HepG2 (cell line): ENCODE measurements around the gene TMEM39A. TPM values are rescaled to one million over a fixed set of nuclear protein-coding genes. Genes with fewer than 3 reads are reported as not detected.

Experiments
- CREB3 ChIP-seq: sonication (generic); formaldehyde crosslinking; IDR thresholded peaks from 2 replicates; pipeline ENCODE4 v1.5.0; 2020; ENCODE audit warnings: missing genetic modification reagents
- FOXK2 ChIP-seq: fragments of 450-650 bp; IDR thresholded peaks from 2 replicates; pipeline ENCODE4 v1.6.1; 2016
- FOXP1 ChIP-seq, 2 experiments: fragments of 450-650 bp in 1 of 2; IDR thresholded peaks; 2 replicates each; pipeline ENCODE4 v1.6.1; 2017 to 2018; ENCODE audit warnings: antibody characterized with exemption in 1 of 2
- ISL2 ChIP-seq: sonication (generic); formaldehyde crosslinking; IDR thresholded peaks from 2 replicates; pipeline ENCODE4 v1.5.0; 2020; ENCODE audit warnings: missing genetic modification reagents
- MBD4 ChIP-seq: IDR thresholded peaks from 2 replicates; pipeline ENCODE4 v1.6.1; 2012; ENCODE audit warnings: low read length, inconsistent platforms, borderline replicate concordance
- POLR2A ChIP-seq, 2 experiments: IDR thresholded peaks; 2 replicates each; pipeline ENCODE4 v1.6.1; 2011; ENCODE audit warnings: low read depth in 2 of 2, low read length in 2 of 2, mild to moderate bottlenecking in 1 of 2, moderate library complexity in 1 of 2; ENCODE audit not compliant: insufficient read depth in 1 of 2
- SRY ChIP-seq: sonication (generic); formaldehyde crosslinking; IDR thresholded peaks from 2 replicates; pipeline ENCODE4 v1.8.0; 2022; ENCODE audit warnings: mild to moderate bottlenecking, missing genetic modification reagents
- THAP9 ChIP-seq: sonication (generic); formaldehyde crosslinking; IDR thresholded peaks from 2 replicates; pipeline ENCODE4; 2020; ENCODE audit warnings: missing genetic modification reagents, mild to moderate bottlenecking, borderline replicate concordance
- THRA ChIP-seq: sonication (generic); formaldehyde crosslinking; IDR thresholded peaks from 2 replicates; pipeline ENCODE4 v1.4.0; 2020; ENCODE audit warnings: missing genetic modification reagents, borderline replicate concordance
- ZBTB34 ChIP-seq: sonication (generic); formaldehyde crosslinking; IDR thresholded peaks from 2 replicates; pipeline ENCODE4 v1.8.0; 2022; ENCODE audit warnings: mild to moderate bottlenecking, missing genetic modification reagents
- ZFP91 ChIP-seq: sonication (generic); formaldehyde crosslinking; IDR thresholded peaks from 2 replicates; pipeline ENCODE4 v1.9.0; 2022; ENCODE audit warnings: missing genetic modification reagents, mild to moderate bottlenecking, borderline replicate concordance
- ZNF18 ChIP-seq: sonication (generic); formaldehyde crosslinking; IDR thresholded peaks from 2 replicates; pipeline ENCODE4 v1.8.0; 2022; ENCODE audit warnings: mild to moderate bottlenecking, missing genetic modification reagents; ENCODE audit not compliant: insufficient replicate concordance
- ZNF546 ChIP-seq: sonication (generic); formaldehyde crosslinking; conservative IDR thresholded peaks from 2 replicates; pipeline ENCODE4 v1.8.1; 2023; ENCODE audit warnings: mild to moderate bottlenecking, missing genetic modification reagents
- ZNF615 ChIP-seq: sonication (generic); formaldehyde crosslinking; IDR thresholded peaks from 2 replicates; pipeline ENCODE4 v1.5.0; 2020; ENCODE audit warnings: mild to moderate bottlenecking, missing genetic modification reagents, borderline replicate concordance
- polyA plus RNA-seq, 8 experiments: library from polyadenylated mRNA; depleted of rRNA in 3 of 8; stranded (reverse) in 7 of 8; unstranded in 1 of 8; fragments of >200 nt; fragmentation: Illumina TruSeq in 4 of 8; extraction: Trizol in 4 of 8; gene quantifications; 2 replicates each; pipeline versions ENCODE4 v1.2.1 to v1.2.3, GENCODE V29; 2011 to 2016; ENCODE audit warnings: low read depth in 4 of 8, missing spikeins in 1 of 8, mixed read lengths in 1 of 8; ENCODE audit not compliant: insufficient read depth in 1 of 8
- total RNA-seq, 5 experiments: library from RNA; depleted of rRNA; stranded (reverse); fragments of >200 nt; fragmentation: Illumina TruSeq; extraction: Trizol; gene quantifications; 2 replicates each; pipeline ENCODE4 v1.2.3, GENCODE V29; 2016; ENCODE audit warnings: low read depth in 1 of 5

TMEM39A gene
- total and polyA plus RNA-seq, 2 of the 13 experiments (the other 11 are each of a cell fraction or from before 2014, with no cell fraction given), result 55.8 to 64.9 TPM

GRCh38 chr3:119498186-119499011 lies 35.0 kb upstream of the TMEM39A start, which contains the start of gene TIMMDC1 (continued):
- TF ChIP-seq THAP9 (CRISPR knock-in tag) (peak; percentile 97), CREB3 (no peak), MBD4 (no peak), ZFP91 (CRISPR knock-in tag) (peak; percentile 86), THRA (CRISPR knock-in tag) (peak; percentile 94; the same call in 1 of the 2 replicates), ZBTB34 (CRISPR knock-in tag) (peak; percentile 78; the same call in 1 of the 2 replicates), ZNF546 (0 out of 2 replicates have a peak, but pooled peaks have one; percentile 29), ZNF615 (no peak), FOXP1 (IDR thresholded peaks at IDR 0.05) (no peak), FOXP1 (CRISPR knock-in tag; IDR thresholded peaks at IDR 0.05) (no peak), SRY (CRISPR knock-in tag) (peak; percentile 25; the same call in 1 of the 2 replicates), FOXK2 (no peak), POLR2A (IDR thresholded peaks at IDR 0.05; ENCODE audit: insufficient read depth in 1 of 2, low read depth in 2 of 2, low read length in 2 of 2) (peak; percentile 94 to 98), ISL2 (CRISPR knock-in tag) (peak; percentile 34; the same call in 1 of the 2 replicates), ZNF18 (peak; percentile 93)
